Measurements from ENCODE around the gene CHD8. TPM values are rescaled to one million over a fixed set of nuclear protein-coding genes. Genes with fewer than 3 reads are reported as not detected.
"Not testable (repeated sequence)": the region's sequence is repeated elsewhere in the genome, so short reads cannot be mapped to it uniquely, and the experiment has no call there.

CHD8 gene
- total RNA-seq, 1 donor: 55.4 TPM

- H4K20me1 ChIP-seq (ENCODE audit: insufficient read depth, low read length): peaks cover 9% of the 10 kb centered on the region
- no peaks in the 10 kb centered on the region for H3K27me3 ChIP-seq (ENCODE audit: insufficient read depth, low read length)
- no peaks in the 10 kb centered on the region for H3K9me3 ChIP-seq (ENCODE audit: low read depth, low read length)
- peak overlapping the region; percentile 92 for H3K27ac ChIP-seq (ENCODE audit: low read depth, low read length)
- peak overlapping the region; percentile 84 for H3K4me2 ChIP-seq (ENCODE audit: insufficient read depth, low read length)
- peaks cover 8% of the 10 kb centered on the region for H3K36me3 ChIP-seq (ENCODE audit: insufficient read depth, low read length)
- TF ChIP-seq, protein P1, sequence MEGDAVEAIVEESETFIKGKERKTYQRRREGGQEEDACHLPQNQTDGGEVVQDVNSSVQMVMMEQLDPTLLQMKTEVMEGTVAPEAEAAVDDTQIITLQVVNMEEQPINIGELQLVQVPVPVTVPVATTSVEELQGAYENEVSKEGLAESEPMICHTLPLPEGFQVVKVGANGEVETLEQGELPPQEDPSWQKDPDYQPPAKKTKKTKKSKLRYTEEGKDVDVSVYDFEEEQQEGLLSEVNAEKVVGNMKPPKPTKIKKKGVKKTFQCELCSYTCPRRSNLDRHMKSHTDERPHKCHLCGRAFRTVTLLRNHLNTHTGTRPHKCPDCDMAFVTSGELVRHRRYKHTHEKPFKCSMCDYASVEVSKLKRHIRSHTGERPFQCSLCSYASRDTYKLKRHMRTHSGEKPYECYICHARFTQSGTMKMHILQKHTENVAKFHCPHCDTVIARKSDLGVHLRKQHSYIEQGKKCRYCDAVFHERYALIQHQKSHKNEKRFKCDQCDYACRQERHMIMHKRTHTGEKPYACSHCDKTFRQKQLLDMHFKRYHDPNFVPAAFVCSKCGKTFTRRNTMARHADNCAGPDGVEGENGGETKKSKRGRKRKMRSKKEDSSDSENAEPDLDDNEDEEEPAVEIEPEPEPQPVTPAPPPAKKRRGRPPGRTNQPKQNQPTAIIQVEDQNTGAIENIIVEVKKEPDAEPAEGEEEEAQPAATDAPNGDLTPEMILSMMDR (IDR thresholded peaks at IDR 0.05; ENCODE audit: extremely low read depth, low read depth, low read length): no peak
- H2AFZ ChIP-seq (ENCODE audit: low read length): peak overlapping the region; percentile 98
- peak overlapping the region; percentile 100 for H3K4me3 ChIP-seq (ENCODE audit: insufficient read depth, low read length)
- H3K79me2 ChIP-seq (ENCODE audit: insufficient read depth, low read length): peaks cover 58% of the 10 kb centered on the region
- H3K4me1 ChIP-seq (ENCODE audit: insufficient read depth, low read length): peaks cover 8% of the 10 kb centered on the region
- DNase-seq (ENCODE audit: insufficient read length, low spot score, missing footprints): peak; percentile 22
Measured at GRCh38 chr14:21454843-21455544, 929 bp downstream of the CHD8 start.

DNA sequence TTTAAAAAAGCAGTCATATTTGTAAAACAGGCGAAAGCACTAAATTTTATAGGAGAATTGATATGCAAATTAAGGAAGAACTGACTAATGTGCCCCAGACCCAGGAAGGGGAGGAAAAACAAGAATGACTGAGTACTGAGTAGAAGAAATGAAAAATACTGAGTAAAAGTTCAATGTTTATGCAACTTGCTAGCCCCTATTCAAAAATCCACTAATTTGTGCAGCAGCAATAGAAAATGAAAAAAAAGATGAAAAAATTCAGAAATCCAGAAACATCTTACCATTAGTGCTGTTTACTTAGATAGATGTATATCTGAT, 6.1 kb downstream of the CHD8 start:
- H3K9me3 ChIP-seq (ENCODE audit: low read depth, low read length): no peaks in the 10 kb centered on the region
- peaks cover 96% of the 10 kb centered on the region for H3K79me2 ChIP-seq (ENCODE audit: insufficient read depth, low read length)
- H3K4me1 ChIP-seq (ENCODE audit: insufficient read depth, low read length): peaks cover 5% of the 10 kb centered on the region
- H3K27me3 ChIP-seq (ENCODE audit: insufficient read depth, low read length): no peaks in the 10 kb centered on the region
- peaks cover 24% of the 10 kb centered on the region for H4K20me1 ChIP-seq (ENCODE audit: insufficient read depth, low read length)
- peaks cover 4% of the 10 kb centered on the region for H3K36me3 ChIP-seq (ENCODE audit: insufficient read depth, low read length)
- H3K4me2 ChIP-seq (ENCODE audit: insufficient read depth, low read length): no peak overlapping the region
- no peak overlapping the region for H2AFZ ChIP-seq (ENCODE audit: low read length)
- no peak overlapping the region for H3K4me3 ChIP-seq (ENCODE audit: insufficient read depth, low read length)
- H3K27ac ChIP-seq (ENCODE audit: low read depth, low read length): peak overlapping the region; percentile 16
- TF ChIP-seq, protein P1 (IDR thresholded peaks at IDR 0.05; ENCODE audit: extremely low read depth, low read depth, low read length): no peak
- no peak for DNase-seq (ENCODE audit: insufficient read length, low spot score, missing footprints)

- H3K4me1 ChIP-seq (ENCODE audit: insufficient read depth, low read length); H3K27me3 ChIP-seq (ENCODE audit: insufficient read depth, low read length); H3K27ac ChIP-seq (ENCODE audit: low read depth, low read length); H3K4me2 ChIP-seq (ENCODE audit: insufficient read depth, low read length); H2AFZ ChIP-seq (ENCODE audit: low read length); H3K36me3 ChIP-seq (ENCODE audit: insufficient read depth, low read length); H3K4me3 ChIP-seq (ENCODE audit: insufficient read depth, low read length); DNase-seq (ENCODE audit: insufficient read length, low spot score, missing footprints); H3K9me3 ChIP-seq (ENCODE audit: low read depth, low read length): not testable (repeated sequence)
- Histone ChIP-seq H4K20me1 (ENCODE audit: insufficient read depth, low read length) (peaks cover 14% of the 10 kb centered on the region), H3K79me2 (ENCODE audit: insufficient read depth, low read length) (peaks cover 90% of the 10 kb centered on the region)
Measured at GRCh38 chr14:21442657-21443056, 13.3 kb downstream of the CHD8 start.

- Histone ChIP-seq H3K9me3 (ENCODE audit: low read depth, low read length) (no peaks in the 10 kb centered on the region), H3K4me1 (ENCODE audit: insufficient read depth, low read length) (peaks cover 6% of the 10 kb centered on the region), H3K27me3 (ENCODE audit: insufficient read depth, low read length) (no peaks in the 10 kb centered on the region), H3K4me2 (ENCODE audit: insufficient read depth, low read length) (no peak overlapping the region), H4K20me1 (ENCODE audit: insufficient read depth, low read length) (peaks cover 5% of the 10 kb centered on the region), H3K36me3 (ENCODE audit: insufficient read depth, low read length) (no peaks in the 10 kb centered on the region), H3K79me2 (ENCODE audit: insufficient read depth, low read length) (peaks cover 88% of the 10 kb centered on the region), H3K27ac (ENCODE audit: low read depth, low read length) (no peak overlapping the region), H2AFZ (ENCODE audit: low read length) (no peak overlapping the region), H3K4me3 (ENCODE audit: insufficient read depth, low read length) (no peak overlapping the region)
- DNase-seq (ENCODE audit: insufficient read length, low spot score, missing footprints): peak; percentile 11
- TF ChIP-seq, protein P1 (IDR thresholded peaks at IDR 0.05; ENCODE audit: extremely low read depth, low read depth, low read length): no peak
Measured at GRCh38 chr14:21440859-21441258, 15.1 kb downstream of the CHD8 start.

Measured in osteoblast (primary cell).